SK-N-MC (cell line): Measurements from ENCODE around the gene NFKB1.

Source experiments
- EZH2 ChIP-seq: fragments of 200-600 bp; sonication (generic); IDR thresholded peaks from one replicate; pipeline ENCODE4 v1.6.1; 2017; ENCODE audit warnings: antibody characterized with exemption
- FOXP2 ChIP-seq: optimal IDR thresholded peaks from 2 replicates; pipeline ENCODE3; 2011; ENCODE audit warnings: mild to moderate bottlenecking, moderate library complexity; ENCODE audit not compliant: insufficient read depth; ENCODE audit errors: extremely low read length, control extremely low read depth
- POLR2AphosphoS5 ChIP-seq: IDR thresholded peaks from 2 replicates; pipeline ENCODE4 v1.6.1; 2012; ENCODE audit warnings: mild to moderate bottlenecking, low read depth, low read length, borderline replicate concordance

DNA sequence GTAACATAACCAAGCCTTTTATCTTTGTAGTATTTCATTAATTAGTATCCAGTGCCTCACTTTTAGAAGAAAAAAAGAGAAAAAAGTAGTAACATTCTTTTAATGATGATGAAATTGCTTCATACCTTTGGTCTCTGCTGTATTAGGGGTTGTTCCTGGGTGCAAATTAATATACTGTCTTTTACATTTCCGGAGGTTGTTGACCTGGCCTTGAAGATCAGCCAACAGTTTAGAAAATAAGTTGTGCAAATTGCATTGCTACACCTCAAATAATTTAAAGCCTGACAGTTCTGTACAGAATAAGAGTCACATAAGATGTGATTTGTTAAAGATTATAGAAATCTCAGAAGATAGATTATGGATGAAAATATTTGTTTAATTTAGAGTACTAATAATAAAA lies 3.8 kb downstream of the NFKB1 start:
- TF ChIP-seq FOXP2 (no peak), POLR2AphosphoS5 (no peak), EZH2 (no peak)
